ENCODE results near the gene MS4A5. TPM values are rescaled to one million over a fixed set of nuclear protein-coding genes. Genes with fewer than 3 reads are reported as not detected.
"Not testable (repeated sequence)": the region's sequence is repeated elsewhere in the genome, so short reads cannot be mapped to it uniquely, and the experiment has no call there.

MS4A5 gene
- 0.24 TPM for polyA plus RNA-seq (ENCODE audit: insufficient read length)

GRCh38 chr11:60429272-60429671 is at the start of gene MS4A5:
TSS of gene MS4A5 (plus strand) at chr11:60429572. CDS start at chr11:60429675, 103 bp downstream.
- DNase-seq (ENCODE audit: low read depth): no peak

DNA sequence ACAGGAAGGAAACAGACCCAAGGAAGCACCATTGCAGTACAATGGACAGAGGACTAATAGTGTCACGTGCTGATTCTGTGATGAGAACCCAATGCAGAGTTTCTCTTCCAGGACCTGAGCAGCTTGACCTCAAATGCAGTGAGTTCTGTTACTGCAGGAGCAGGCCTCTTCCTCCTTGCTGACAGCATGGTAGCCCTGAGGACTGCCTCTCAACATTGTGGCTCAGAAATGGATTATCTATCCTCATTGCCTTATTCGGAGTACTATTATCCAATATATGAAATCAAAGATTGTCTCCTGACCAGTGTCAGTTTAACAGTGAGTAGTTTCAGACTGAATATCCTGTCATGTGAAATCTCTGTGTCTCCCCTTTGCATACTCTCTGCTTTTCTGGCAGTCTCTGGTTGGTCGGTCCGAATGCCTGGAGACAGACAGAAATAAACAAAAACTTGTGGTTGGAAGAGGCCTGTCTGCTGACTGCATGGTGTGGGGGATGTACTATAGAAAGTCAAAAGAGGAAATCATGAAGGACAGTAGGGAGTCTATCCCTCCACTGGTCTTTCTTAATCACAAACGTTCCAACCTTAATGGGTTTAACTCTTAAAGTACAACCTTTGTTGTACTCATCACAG is 40.0 kb upstream of the MS4A5 start:
- no peak for DNase-seq (ENCODE audit: low read depth)

GRCh38 chr11:60390419-60390818 is 39.0 kb upstream of the MS4A5 start:
- DNase-seq (ENCODE audit: low read depth): no peak

DNA sequence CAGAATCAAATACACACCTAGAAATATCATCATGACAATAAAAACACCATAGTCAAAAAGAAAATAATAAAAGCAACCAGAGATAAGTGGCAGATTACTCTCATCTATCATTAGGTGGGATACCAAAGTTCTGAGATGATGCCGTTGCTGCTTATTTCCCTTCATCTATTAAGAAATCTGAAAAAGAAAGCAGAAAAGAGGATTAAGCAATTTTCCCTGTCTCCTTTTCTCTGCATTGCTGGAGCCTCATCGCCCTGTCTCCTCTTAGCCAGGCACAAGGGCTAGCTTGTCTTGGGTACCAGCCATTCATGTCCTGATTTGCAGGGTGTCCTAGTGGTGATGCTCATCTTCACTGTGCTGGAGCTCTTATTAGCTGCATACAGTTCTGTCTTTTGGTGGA is 37.0 kb upstream of the MS4A5 start:
- DNase-seq (ENCODE audit: low read depth): no peak

GRCh38 chr11:60393016-60393415 is 36.4 kb upstream of the MS4A5 start:
- DNase-seq (ENCODE audit: low read depth): no peak

GRCh38 chr11:60394666-60395380 is 34.5 kb upstream of the MS4A5 start:
- DNase-seq (ENCODE audit: low read depth): no peak

- DNase-seq (ENCODE audit: low read depth): no peak
Observed at GRCh38 chr11:60396382-60396781, 33.0 kb upstream of the MS4A5 start, which contains the start of gene MS4A14. TSS of gene MS4A14 (plus strand) at chr11:60396459. CDS start at chr11:60396579, 120 bp downstream.

DNA sequence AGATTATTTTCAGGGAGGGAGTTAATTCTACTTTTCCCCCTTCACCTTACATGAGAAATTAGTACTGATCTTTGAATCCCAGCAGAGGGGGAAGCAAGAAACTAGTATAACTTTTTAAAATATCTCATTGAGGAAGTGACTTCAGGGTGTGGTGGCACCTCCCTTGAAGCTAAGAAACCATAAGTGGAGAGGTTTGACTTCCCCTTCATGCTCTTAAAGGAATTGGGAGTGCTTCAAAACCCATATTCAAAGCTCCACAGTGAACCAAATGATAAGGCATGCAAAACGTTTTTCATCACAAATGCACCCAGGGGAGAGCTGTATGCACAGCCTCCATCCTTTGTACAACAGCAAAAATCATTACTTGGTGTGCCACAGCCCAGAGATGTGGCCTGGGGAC is 32.6 kb upstream of the MS4A5 start:
- DNase-seq (ENCODE audit: low read depth): no peak

- no peak for DNase-seq (ENCODE audit: low read depth)
Observed at GRCh38 chr11:60420015-60420414, 9.4 kb upstream of the MS4A5 start.

GRCh38 chr11:60422609-60423008 is 6.8 kb upstream of the MS4A5 start:
- DNase-seq (ENCODE audit: low read depth): no peak

DNA sequence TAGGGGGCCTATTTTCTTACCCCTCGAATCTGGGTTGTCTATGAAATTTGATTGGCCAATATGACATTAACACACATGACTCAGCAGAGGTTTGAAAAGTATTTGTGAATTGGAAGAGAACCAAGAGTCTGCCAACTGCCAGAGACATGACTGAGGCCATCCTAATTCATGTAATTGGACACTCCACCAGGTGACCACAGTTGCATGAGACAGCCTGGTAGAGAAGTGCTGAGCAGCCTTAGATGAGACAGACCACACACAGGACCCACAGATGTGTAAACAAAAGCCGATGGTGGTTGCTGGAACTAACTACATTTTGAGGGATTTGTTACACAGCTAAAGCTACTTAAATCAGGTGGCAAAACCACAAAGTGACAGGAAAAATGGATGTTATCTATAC is 855 bp upstream of the MS4A5 start:
- no peak for DNase-seq (ENCODE audit: low read depth)

- no peak for DNase-seq (ENCODE audit: low read depth)
Observed at GRCh38 chr11:60431251-60431650, 1.9 kb downstream of the MS4A5 start.

DNA sequence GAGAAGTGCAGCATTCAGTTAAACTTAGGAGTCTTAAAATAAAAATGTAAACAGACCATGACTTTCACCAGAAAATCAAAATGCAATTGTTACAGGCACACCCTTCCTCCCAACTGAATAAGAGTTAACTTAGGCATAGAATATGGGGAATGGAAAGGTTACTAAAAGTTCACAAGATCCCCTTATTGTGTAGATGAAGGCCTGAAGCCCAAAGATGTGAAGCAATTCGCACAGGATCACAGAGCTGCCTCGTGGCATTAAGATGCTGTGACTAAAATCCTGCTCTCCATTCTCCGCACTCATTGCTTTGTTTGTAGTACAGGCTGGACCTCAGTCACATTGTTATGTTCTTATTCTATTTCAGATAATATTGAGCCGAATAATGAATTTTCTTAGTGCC is 4.0 kb downstream of the MS4A5 start:
- DNase-seq (ENCODE audit: low read depth): no peak

DNA sequence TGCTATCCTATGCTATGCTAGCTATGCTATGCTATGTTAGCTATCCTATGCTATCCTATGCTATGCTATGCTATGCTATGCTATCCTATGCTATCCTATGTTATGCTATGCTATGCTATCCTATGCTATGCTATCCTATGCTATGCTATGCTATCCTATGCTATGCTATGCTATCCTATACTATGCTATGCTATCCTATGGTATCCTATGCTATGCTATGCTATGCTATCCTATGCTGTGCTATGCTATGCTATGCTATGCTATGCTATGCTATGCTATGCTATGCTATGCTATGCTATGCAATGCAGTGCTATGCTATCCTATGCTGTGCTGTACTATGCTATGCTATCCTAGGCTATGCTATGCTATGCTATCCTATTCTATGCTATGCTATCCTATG is 17.7 kb downstream of the MS4A5 start:
- DNase-seq (ENCODE audit: low read depth): no peak

DNA sequence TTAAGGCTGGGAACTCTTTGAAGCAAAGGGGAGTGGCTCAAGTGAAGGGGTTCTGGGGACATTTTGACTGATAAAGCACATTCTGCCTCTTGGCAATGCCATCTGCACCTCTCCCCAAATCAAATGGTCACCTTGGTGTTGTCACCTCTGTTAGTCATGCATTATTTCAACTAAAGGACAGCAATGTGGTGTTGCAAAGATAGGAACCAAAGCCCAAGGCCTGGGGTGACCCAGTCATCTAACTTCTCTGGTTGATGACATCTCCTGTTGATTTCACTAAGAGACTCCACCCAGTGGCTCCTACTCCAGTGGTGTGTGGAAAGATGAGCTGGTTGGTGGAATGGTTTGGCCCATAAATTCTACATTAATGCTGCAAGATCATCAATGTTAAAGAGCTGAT is 18.5 kb downstream of the MS4A5 start:
- DNase-seq (ENCODE audit: low read depth): no peak

DNA sequence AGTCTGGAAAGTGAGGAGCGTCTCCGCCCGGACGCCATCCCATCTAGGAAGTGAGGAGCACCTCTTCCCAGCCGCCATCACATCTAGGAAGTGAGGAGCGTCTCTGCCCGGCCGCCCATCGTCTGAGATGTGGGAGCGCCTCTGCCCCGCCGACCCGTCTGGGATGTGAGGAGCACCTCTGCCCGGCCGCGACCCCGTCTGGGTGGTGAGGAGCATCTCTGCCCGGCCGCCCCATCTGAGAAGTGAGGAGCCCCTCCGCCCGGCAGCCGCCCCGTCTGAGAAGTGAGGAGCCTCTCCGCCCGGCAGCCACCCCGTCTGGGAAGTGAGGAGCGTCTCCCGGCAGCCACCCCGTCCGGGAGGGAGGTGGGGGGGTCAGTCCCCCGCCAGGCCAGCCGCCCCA is 21.8 kb downstream of the MS4A5 start:
- not testable (repeated sequence) for DNase-seq (ENCODE audit: low read depth)

- DNase-seq (ENCODE audit: low read depth): no peak
Observed at GRCh38 chr11:60454212-60454611, 24.8 kb downstream of the MS4A5 start.

- DNase-seq (ENCODE audit: low read depth): no peak
Observed at GRCh38 chr11:60455531-60456042, 26.2 kb downstream of the MS4A5 start, which contains the start of gene MS4A1. TSS of gene MS4A1 (plus strand) at chr11:60455847. CDS start at chr11:60462375, 6,528 bp downstream.

GRCh38 chr11:60457576-60457975 is 28.2 kb downstream of the MS4A5 start:
- DNase-seq (ENCODE audit: low read depth): no peak

- no peak for DNase-seq (ENCODE audit: low read depth)
Observed at GRCh38 chr11:60459345-60459744, 30.0 kb downstream of the MS4A5 start.

GRCh38 chr11:60468829-60469228 is 39.5 kb downstream of the MS4A5 start:
- DNase-seq (ENCODE audit: low read depth): no peak

DNA sequence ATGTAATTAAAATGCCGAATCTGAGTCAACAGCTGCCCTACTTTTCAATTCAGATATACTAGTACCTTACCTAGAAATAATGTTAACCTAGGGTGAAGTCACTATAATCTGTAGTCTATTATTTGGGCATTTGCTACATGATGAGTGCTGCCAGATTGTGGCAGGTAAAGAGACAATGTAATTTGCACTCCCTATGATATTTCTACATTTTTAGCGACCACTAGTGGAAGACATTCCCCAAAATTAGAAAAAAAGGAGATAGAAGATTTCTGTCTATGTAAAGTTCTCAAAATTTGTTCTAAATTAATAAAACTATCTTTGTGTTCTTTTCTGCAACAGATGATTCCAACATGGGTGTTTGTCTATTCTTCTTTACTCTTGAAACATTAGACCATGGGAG is 40.4 kb downstream of the MS4A5 start:
- DNase-seq (ENCODE audit: low read depth): no peak

- no peak for DNase-seq (ENCODE audit: low read depth)
Observed at GRCh38 chr11:60477035-60477445, 47.7 kb downstream of the MS4A5 start.

All from forelimb muscle (tissue), 1 donor.